ENCODE measurements around the gene CCK. TPM values are rescaled to one million over a fixed set of nuclear protein-coding genes. Genes with fewer than 3 reads are reported as not detected.

CCK gene
- not detected for polyA plus RNA-seq

- H3K27ac Mint-ChIP-seq: no peak within 1 kb of the TSS
- DNase-seq: no peak
- peaks cover 11 to 16% (median 13%) of the 10 kb centered on the region in 3 donors for H3K27me3 Mint-ChIP-seq (ENCODE audit: low read depth in 3 of 3)
- H3K9me3 Mint-ChIP-seq: peaks cover 0 to 4% (median 0%) of the 10 kb centered on the region in 6 donors
- no peaks in the 10 kb centered on the region for H3K4me1 Mint-ChIP-seq
- H3K36me3 Mint-ChIP-seq: no peaks in the 10 kb centered on the region
- H3K4me3 Mint-ChIP-seq: no peak within 1 kb of the TSS
Observed at GRCh38 chr3:42266085-42266484, at the start of gene CCK. TSS of gene CCK (minus strand) at chr3:42266185. CDS start at chr3:42263630, 2,555 bp downstream.

GRCh38 chr3:42314411-42314810 lies 48.4 kb upstream of the CCK start:
- Mint-ChIP-seq H3K36me3 (peaks cover 0 to 5% (median 0%) of the 10 kb centered on the region in 3 donors), H3K4me1 (no peaks in the 10 kb centered on the region), H3K9me3 (peaks cover 12 to 33% (median 24%) of the 10 kb centered on the region in 6 donors), H3K27ac (no peak overlapping the region), H3K4me3 (no peak overlapping the region), H3K27me3 (ENCODE audit: low read depth in 3 of 3) (peaks cover 0 to 6% (median 0%) of the 10 kb centered on the region in 3 donors)
- DNase-seq: no peak

GRCh38 chr3:42308651-42309050 lies 42.7 kb upstream of the CCK start:
- no peak for DNase-seq
- Mint-ChIP-seq H3K4me3 (no peak overlapping the region), H3K27ac (no peak overlapping the region), H3K9me3 (peaks cover 0 to 7% (median 4%) of the 10 kb centered on the region in 6 donors), H3K36me3 (no peaks in the 10 kb centered on the region), H3K4me1 (no peaks in the 10 kb centered on the region), H3K27me3 (ENCODE audit: low read depth in 3 of 3) (peaks cover 4 to 10% (median 5%) of the 10 kb centered on the region in 3 donors)

GRCh38 chr3:42306499-42306898 lies 40.5 kb upstream of the CCK start:
- Mint-ChIP-seq H3K27ac (no peak overlapping the region), H3K36me3 (no peaks in the 10 kb centered on the region)

GRCh38 chr3:42302924-42303634 lies 37.1 kb upstream of the CCK start:
- Mint-ChIP-seq H3K27me3 (ENCODE audit: low read depth in 3 of 3) (peaks cover 6 to 10% (median 9%) of the 10 kb centered on the region in 3 donors), H3K36me3 (no peaks in the 10 kb centered on the region), H3K27ac (no peak overlapping the region), H3K4me3 (no peak overlapping the region), H3K9me3 (peaks cover 0 to 3% (median 0%) of the 10 kb centered on the region in 6 donors), H3K4me1 (no peaks in the 10 kb centered on the region)
- DNase-seq: no peak

More at GRCh38 chr3:42306499-42306898, 40.5 kb upstream of the CCK start:
- peaks cover 0 to 8% (median 0%) of the 10 kb centered on the region in 6 donors for H3K9me3 Mint-ChIP-seq
- DNase-seq: no peak
- H3K27me3 Mint-ChIP-seq (ENCODE audit: low read depth in 3 of 3): peaks cover 5 to 12% (median 10%) of the 10 kb centered on the region in 3 donors
- no peaks in the 10 kb centered on the region for H3K4me1 Mint-ChIP-seq
- H3K4me3 Mint-ChIP-seq: no peak overlapping the region

- no peaks in the 10 kb centered on the region for H3K36me3 Mint-ChIP-seq
- no peak overlapping the region for H3K4me3 Mint-ChIP-seq
- peaks cover 4 to 9% (median 6%) of the 10 kb centered on the region in 3 donors for H3K27me3 Mint-ChIP-seq (ENCODE audit: low read depth in 3 of 3)
- no peaks in the 10 kb centered on the region for H3K4me1 Mint-ChIP-seq
- DNase-seq: no peak
- no peak overlapping the region for H3K27ac Mint-ChIP-seq
- peaks cover 0 to 3% (median 0%) of the 10 kb centered on the region in 6 donors for H3K9me3 Mint-ChIP-seq
Observed at GRCh38 chr3:42301446-42302175, 35.6 kb upstream of the CCK start.

- H3K27me3 Mint-ChIP-seq (ENCODE audit: low read depth in 3 of 3): peaks cover 4 to 10% (median 9%) of the 10 kb centered on the region in 3 donors
- no peak for DNase-seq
- H3K4me3 Mint-ChIP-seq: no peak overlapping the region
- H3K4me1 Mint-ChIP-seq: no peaks in the 10 kb centered on the region
- H3K36me3 Mint-ChIP-seq: no peaks in the 10 kb centered on the region
- peaks cover 0 to 3% (median 0%) of the 10 kb centered on the region in 6 donors for H3K9me3 Mint-ChIP-seq
- no peak overlapping the region for H3K27ac Mint-ChIP-seq
Observed at GRCh38 chr3:42300778-42301177, 34.8 kb upstream of the CCK start.

GRCh38 chr3:42300013-42300412 lies 34.0 kb upstream of the CCK start:
- Mint-ChIP-seq H3K9me3 (peaks cover 0 to 3% (median 0%) of the 10 kb centered on the region in 6 donors), H3K27ac (no peak overlapping the region)

GRCh38 chr3:42298259-42298658 lies 32.3 kb upstream of the CCK start:
- Mint-ChIP-seq H3K27me3 (ENCODE audit: low read depth in 3 of 3) (peaks cover 7 to 12% (median 9%) of the 10 kb centered on the region in 3 donors), H3K4me3 (no peak overlapping the region), H3K27ac (no peak overlapping the region), H3K9me3 (peaks cover 0 to 6% (median 0%) of the 10 kb centered on the region in 6 donors), H3K4me1 (no peaks in the 10 kb centered on the region), H3K36me3 (no peaks in the 10 kb centered on the region)
- no peak for DNase-seq

More at GRCh38 chr3:42300013-42300412, 34.0 kb upstream of the CCK start:
- peak in 1 of 3 donors; percentile 0 for DNase-seq
- Mint-ChIP-seq H3K27me3 (ENCODE audit: low read depth in 3 of 3) (peaks cover 4 to 9% (median 9%) of the 10 kb centered on the region in 3 donors), H3K4me1 (no peaks in the 10 kb centered on the region), H3K4me3 (no peak overlapping the region), H3K36me3 (no peaks in the 10 kb centered on the region)

GRCh38 chr3:42292009-42292408 lies 26.0 kb upstream of the CCK start:
- H3K4me3 Mint-ChIP-seq: no peak overlapping the region
- H3K9me3 Mint-ChIP-seq: peaks cover 0 to 5% (median 0%) of the 10 kb centered on the region in 6 donors
- H3K4me1 Mint-ChIP-seq: peaks cover 0 to 6% of the 10 kb centered on the region in 2 donors
- H3K27me3 Mint-ChIP-seq (ENCODE audit: low read depth in 3 of 3): peaks cover 7 to 10% (median 8%) of the 10 kb centered on the region in 3 donors
- no peak for DNase-seq
- H3K27ac Mint-ChIP-seq: no peak overlapping the region
- H3K36me3 Mint-ChIP-seq: no peaks in the 10 kb centered on the region

- Mint-ChIP-seq H3K4me3 (no peak overlapping the region), H3K4me1 (peaks cover 0 to 6% of the 10 kb centered on the region in 2 donors), H3K9me3 (peaks cover 0 to 5% (median 0%) of the 10 kb centered on the region in 6 donors), H3K27me3 (ENCODE audit: low read depth in 3 of 3) (peaks cover 6 to 11% (median 9%) of the 10 kb centered on the region in 3 donors), H3K36me3 (no peaks in the 10 kb centered on the region), H3K27ac (no peak overlapping the region)
- no peak for DNase-seq
Observed at GRCh38 chr3:42290966-42291714, 25.2 kb upstream of the CCK start.

GRCh38 chr3:42289026-42289425 lies 23.0 kb upstream of the CCK start:
- no peak overlapping the region for H3K4me3 Mint-ChIP-seq
- no peak overlapping the region for H3K27ac Mint-ChIP-seq
- H3K4me1 Mint-ChIP-seq: peaks cover 0 to 6% of the 10 kb centered on the region in 2 donors
- H3K27me3 Mint-ChIP-seq (ENCODE audit: low read depth in 3 of 3): peaks cover 2 to 12% (median 5%) of the 10 kb centered on the region in 3 donors
- H3K9me3 Mint-ChIP-seq: peaks cover 0 to 3% (median 0%) of the 10 kb centered on the region in 6 donors
- no peaks in the 10 kb centered on the region for H3K36me3 Mint-ChIP-seq
- no peak for DNase-seq

GRCh38 chr3:42288385-42288784 lies 22.4 kb upstream of the CCK start:
- no peak for DNase-seq
- Mint-ChIP-seq H3K36me3 (no peaks in the 10 kb centered on the region), H3K27me3 (ENCODE audit: low read depth in 3 of 3) (peaks cover 2 to 9% (median 5%) of the 10 kb centered on the region in 3 donors), H3K4me3 (no peak overlapping the region), H3K4me1 (peaks cover 0 to 6% of the 10 kb centered on the region in 2 donors), H3K9me3 (peaks cover 0 to 3% (median 0%) of the 10 kb centered on the region in 6 donors), H3K27ac (no peak overlapping the region)

Measured in immature natural killer cell (primary cell).